SH-SY5Y (cell line): ENCODE measurements around the gene VWF.

Experiments
- GATA2 ChIP-seq: IDR thresholded peaks from 2 replicates; pipeline ENCODE4 v1.6.1; 2011; ENCODE audit warnings: mild to moderate bottlenecking, low read depth, low read length
- GATA3 ChIP-seq: IDR thresholded peaks from 2 replicates; pipeline ENCODE4 v1.6.1; 2011; ENCODE audit warnings: low read depth, mild to moderate bottlenecking, low read length, moderate library complexity

DNA sequence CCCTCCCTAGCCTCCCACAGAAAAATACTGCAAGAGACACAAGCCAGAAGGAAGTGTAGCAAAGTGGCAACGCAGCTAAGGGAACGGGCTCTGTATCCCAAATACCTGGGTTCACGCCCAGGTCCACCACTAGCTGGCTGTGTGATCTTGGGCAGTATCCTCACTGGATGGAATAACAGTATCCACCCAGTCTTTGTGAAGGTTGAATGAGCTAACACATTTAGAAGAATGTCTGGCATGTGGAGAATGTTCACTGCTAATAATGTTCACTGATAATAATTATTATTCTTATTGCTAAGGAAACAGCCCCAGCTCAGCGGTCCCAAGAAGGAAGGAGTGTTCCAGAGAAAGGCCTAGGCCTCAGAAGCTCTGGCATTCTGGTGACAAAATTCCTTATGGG, 70.9 kb downstream of the VWF start:
- TF ChIP-seq GATA2 (no peak), GATA3 (no peak)
